SK-N-SH treated with all-trans-retinoic acid at 6 μM for 48 hours (cell line): ENCODE results near the gene RPP38.

Experiments
- ATAC-seq: fragments of 200-7000 bp; cut with Tn5 transposase; 3 replicates; pipeline ENCODE4 v1.9.1; 2020; ENCODE audit warnings: mild to moderate bottlenecking, moderate library complexity
- ARNTL ChIP-seq: fragments of 450-650 bp; formaldehyde crosslinking; IDR thresholded peaks from 2 replicates; pipeline ENCODE4 v1.5.0; 2020; ENCODE audit warnings: low read depth, mild to moderate bottlenecking, moderate library complexity, borderline replicate concordance
- BACH2 ChIP-seq: fragments of 250-450 bp; sonication (Bioruptor Pico); IDR thresholded peaks from 2 replicates; pipeline ENCODE4 v1.9.0; 2021; ENCODE audit warnings: mild to moderate bottlenecking, borderline replicate concordance
- CREB5 ChIP-seq: fragments of 250-450 bp; sonication (Bioruptor Pico); IDR thresholded peaks from 2 replicates; pipeline ENCODE4 v1.5.1; 2020; ENCODE audit warnings: low read depth, mild to moderate bottlenecking, moderate library complexity
- CSDC2 ChIP-seq: fragments of 250-450 bp; sonication (Bioruptor Pico); IDR thresholded peaks from 2 replicates; pipeline ENCODE4 v1.5.0; 2020; ENCODE audit warnings: mild to moderate bottlenecking, moderate library complexity
- CSRNP3 ChIP-seq: fragments of 250-450 bp; sonication (Bioruptor Pico); IDR thresholded peaks from 2 replicates; pipeline ENCODE4 v1.5.1; 2021; ENCODE audit warnings: mild to moderate bottlenecking, moderate library complexity
- ESRRG ChIP-seq: fragments of 250-450 bp; sonication (Bioruptor Pico); IDR thresholded peaks from 2 replicates; pipeline ENCODE4 v1.6.1; 2021; ENCODE audit warnings: mild to moderate bottlenecking
- GLIS3 ChIP-seq: fragments of 250-450 bp; sonication (Bioruptor Pico); IDR thresholded peaks from 2 replicates; pipeline ENCODE4 v1.5.0; 2020; ENCODE audit warnings: mild to moderate bottlenecking, moderate library complexity
- ISL1 ChIP-seq: fragments of 250-450 bp; sonication (Bioruptor Pico); IDR thresholded peaks from 2 replicates; pipeline ENCODE4 v2.1.2; 2022; ENCODE audit warnings: mild to moderate bottlenecking, moderate library complexity
- OSR1 ChIP-seq: fragments of 250-450 bp; sonication (Bioruptor Pico); IDR thresholded peaks from 2 replicates; pipeline ENCODE4 v1.8.0; 2022; ENCODE audit warnings: moderate library complexity, mild to moderate bottlenecking, inconsistent platforms
- PPARA ChIP-seq: fragments of 250-450 bp; sonication (Bioruptor Pico); IDR thresholded peaks from 2 replicates; pipeline ENCODE4 v1.5.0; 2020; ENCODE audit warnings: mild to moderate bottlenecking, borderline replicate concordance
- RARB ChIP-seq: fragments of 250-450 bp; sonication (Bioruptor Pico); IDR thresholded peaks from 2 replicates; pipeline ENCODE4 v1.8.0; 2021; ENCODE audit warnings: mild to moderate bottlenecking, moderate library complexity
- SNAI2 ChIP-seq: fragments of 250-450 bp; sonication (Bioruptor Pico); IDR thresholded peaks from 2 replicates; pipeline ENCODE4 v1.5.0; 2020; ENCODE audit warnings: mild to moderate bottlenecking, moderate library complexity
- TCF4 ChIP-seq: fragments of 250-450 bp; sonication (Bioruptor Pico); IDR thresholded peaks from 2 replicates; pipeline ENCODE4 v1.8.0; 2021; ENCODE audit warnings: mild to moderate bottlenecking, moderate library complexity, borderline replicate concordance
- TOX ChIP-seq: fragments of 250-450 bp; sonication (Bioruptor Pico); IDR thresholded peaks from 2 replicates; pipeline ENCODE4 v1.8.0; 2021; ENCODE audit warnings: mild to moderate bottlenecking, moderate library complexity, borderline replicate concordance
- TSHZ2 ChIP-seq: fragments of 250-450 bp; sonication (Bioruptor Pico); IDR thresholded peaks from 2 replicates; pipeline ENCODE4 v1.5.0; 2020; ENCODE audit warnings: mild to moderate bottlenecking, moderate library complexity
- ZC3H10 ChIP-seq: fragments of 250-450 bp; sonication (Bioruptor Pico); IDR thresholded peaks from 2 replicates; pipeline ENCODE4 v1.5.1; 2021; ENCODE audit warnings: mild to moderate bottlenecking, moderate library complexity
- ZFP3 ChIP-seq: fragments of 250-450 bp; sonication (Bioruptor Pico); IDR thresholded peaks from 2 replicates; pipeline ENCODE4 v1.5.0; 2020; ENCODE audit warnings: mild to moderate bottlenecking, moderate library complexity
- ZFP30 ChIP-seq: fragments of 450-650 bp; formaldehyde crosslinking; IDR thresholded peaks from 2 replicates; pipeline ENCODE4 v1.5.0; 2022; ENCODE audit warnings: mild to moderate bottlenecking, moderate library complexity
- ZNF565 ChIP-seq: fragments of 450-650 bp; formaldehyde crosslinking; conservative IDR thresholded peaks from 2 replicates; pipeline ENCODE4 v1.5.0; 2020; ENCODE audit warnings: low read depth, mild to moderate bottlenecking, moderate library complexity
- ZNF70 ChIP-seq: fragments of 450-650 bp; formaldehyde crosslinking; IDR thresholded peaks from 2 replicates; pipeline ENCODE4 v1.5.0; 2020; ENCODE audit warnings: mild to moderate bottlenecking, moderate library complexity
- ZNF8 ChIP-seq: fragments of 450-650 bp; formaldehyde crosslinking; IDR thresholded peaks from 2 replicates; pipeline ENCODE4 v1.5.0; 2020; ENCODE audit warnings: mild to moderate bottlenecking, moderate library complexity
- TF ChIP-seq, protein P1 (sequence below): fragments of 250-450 bp; sonication (Bioruptor Pico); IDR thresholded peaks from 2 replicates; pipeline ENCODE4 v1.8.0; 2021; ENCODE audit warnings: low read depth, mild to moderate bottlenecking, moderate library complexity, borderline replicate concordance

Gene RPP38

DNA sequence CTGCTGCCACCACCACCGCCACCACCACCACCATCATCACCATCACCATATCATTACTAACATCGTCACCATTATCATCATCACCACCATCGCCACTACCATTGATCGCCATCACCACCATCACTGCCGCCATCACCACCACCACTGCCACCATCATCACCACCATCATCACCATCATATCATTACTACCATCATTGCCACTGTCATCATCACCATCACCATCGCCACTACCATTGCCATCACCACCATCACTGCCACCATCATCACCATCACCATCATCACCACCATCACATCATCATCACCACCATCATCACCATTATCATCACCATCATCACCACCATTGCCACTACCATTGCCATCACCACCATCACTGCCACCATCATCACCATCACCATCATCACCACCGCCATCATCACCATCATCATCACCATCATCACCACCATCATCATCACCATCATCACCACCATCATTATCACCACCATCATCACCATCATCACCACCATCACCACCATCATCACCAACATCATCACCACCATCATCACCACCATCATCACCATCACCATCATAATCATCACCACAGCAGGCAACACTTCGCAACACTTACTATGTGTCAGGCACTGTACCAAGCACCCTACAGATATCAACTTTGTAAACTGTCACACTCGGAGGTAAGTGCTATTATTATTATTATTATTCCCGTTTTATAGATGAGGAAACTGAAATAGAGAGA lies 52.1 kb downstream of the RPP38 start:
- no peak for ATAC-seq
- TF ChIP-seq TCF4 (CRISPR knock-in tag): no peak
- no peak for TF ChIP-seq CREB5

- no peak for ATAC-seq
- TF ChIP-seq TSHZ2 (CRISPR knock-in tag) (no peak), ZNF70 (CRISPR knock-in tag) (no peak), TOX (CRISPR knock-in tag) (no peak), ZNF8 (no peak), ISL1 (no peak), ESRRG (no peak), CSRNP3 (CRISPR knock-in tag) (no peak), PPARA (no peak), ZFP3 (CRISPR knock-in tag) (no peak), TCF4 (CRISPR knock-in tag) (no peak), BACH2 (CRISPR knock-in tag) (no peak), ZFP30 (CRISPR knock-in tag) (no peak), SNAI2 (CRISPR knock-in tag) (no peak), ARNTL (CRISPR knock-in tag) (no peak), ZNF565 (CRISPR knock-in tag) (no peak), CREB5 (no peak), ZC3H10 (CRISPR knock-in tag) (no peak), CSDC2 (CRISPR knock-in tag) (no peak)
- TF ChIP-seq, protein P1, sequence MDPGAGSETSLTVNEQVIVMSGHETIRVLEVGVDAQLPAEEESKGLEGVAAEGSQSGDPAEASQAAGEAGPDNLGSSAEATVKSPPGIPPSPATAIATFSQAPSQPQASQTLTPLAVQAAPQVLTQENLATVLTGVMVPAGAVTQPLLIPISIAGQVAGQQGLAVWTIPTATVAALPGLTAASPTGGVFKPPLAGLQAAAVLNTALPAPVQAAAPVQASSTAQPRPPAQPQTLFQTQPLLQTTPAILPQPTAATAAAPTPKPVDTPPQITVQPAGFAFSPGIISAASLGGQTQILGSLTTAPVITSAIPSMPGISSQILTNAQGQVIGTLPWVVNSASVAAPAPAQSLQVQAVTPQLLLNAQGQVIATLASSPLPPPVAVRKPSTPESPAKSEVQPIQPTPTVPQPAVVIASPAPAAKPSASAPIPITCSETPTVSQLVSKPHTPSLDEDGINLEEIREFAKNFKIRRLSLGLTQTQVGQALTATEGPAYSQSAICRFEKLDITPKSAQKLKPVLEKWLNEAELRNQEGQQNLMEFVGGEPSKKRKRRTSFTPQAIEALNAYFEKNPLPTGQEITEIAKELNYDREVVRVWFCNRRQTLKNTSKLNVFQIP (CRISPR knock-in tag): no peak
Measured at GRCh38 chr10:15150563-15150962, 53.4 kb downstream of the RPP38 start.

DNA sequence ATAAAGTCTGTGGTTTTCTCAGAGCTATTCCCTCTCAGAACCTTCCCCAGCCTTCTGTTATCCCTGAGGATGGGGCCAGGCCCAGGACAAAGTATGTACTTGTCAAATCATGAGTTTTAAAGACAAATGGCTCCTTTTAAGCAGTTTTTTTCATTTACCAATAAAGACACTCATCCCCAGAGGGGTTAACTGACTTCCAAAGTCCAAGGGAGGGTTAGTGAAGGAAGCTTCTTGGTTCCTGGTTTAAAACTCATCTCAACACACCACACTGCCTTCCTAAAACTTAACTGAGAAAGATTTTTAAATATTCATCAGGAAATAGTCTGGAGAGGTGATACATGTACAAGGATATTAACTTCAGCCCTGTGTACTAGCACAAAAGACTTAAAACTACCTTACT lies 55.4 kb downstream of the RPP38 start:
- ATAC-seq: no peak
- TF ChIP-seq CREB5 (no peak), RARB (CRISPR knock-in tag) (no peak), CSDC2 (CRISPR knock-in tag) (no peak), OSR1 (CRISPR knock-in tag) (no peak), CSRNP3 (CRISPR knock-in tag) (no peak), PPARA (no peak), ISL1 (no peak), BACH2 (CRISPR knock-in tag) (no peak), ZNF8 (no peak), GLIS3 (CRISPR knock-in tag) (no peak), TCF4 (CRISPR knock-in tag) (no peak), TSHZ2 (CRISPR knock-in tag) (no peak)
